Measurements from ENCODE around the gene HAT1. TPM values are rescaled to one million over a fixed set of nuclear protein-coding genes. Genes with fewer than 3 reads are reported as not detected.

The HAT1 gene
- total and polyA plus RNA-seq, 7 experiments from 2014 or later = 22.1 to 74.1 (median 26.8) TPM

- peak overlapping the region in 2 of 9 donors; percentile 1 to 38 for H3K27ac Mint-ChIP-seq
- intact Hi-C loops (cut with micrococcal nuclease) = loop anchor here in 1 of 2 donors (5.0 kb wide), 1 partner anchor 40 kb away; the partner anchor contains the start of gene HAT1
- POLR2A ChIA-PET = no interaction called here
Measured at GRCh38 chr2:171882089-171882769, 40.0 kb upstream of the HAT1 start.

GRCh38 chr2:171883275-171883893 lies 38.9 kb upstream of the HAT1 start:
- ChIA-PET CTCF (no interaction called here), POLR2A (no interaction called here)
- no peaks in the 10 kb centered on the region for H3K27me3 ChIP-seq (ENCODE audit: control insufficient read depth in 2 of 2, insufficient read depth in 2 of 2, low read length in 2 of 2)
- H3K9me3 ChIP-seq (ENCODE audit: control insufficient read depth in 2 of 3, low read length in 3 of 3) = no peaks in the 10 kb centered on the region
- H3K27ac ChIP-seq (ENCODE audit: low read depth, low read length) = no peak overlapping the region
- no peaks in the 10 kb centered on the region for H3K36me3 ChIP-seq (ENCODE audit: control insufficient read depth in 2 of 3, insufficient read depth in 3 of 3, low read length in 3 of 3)
- Mint-ChIP-seq H3K9me3 (no peaks in the 10 kb centered on the region), H3K27me3 (no peaks in the 10 kb centered on the region), H3K4me3 (no peak overlapping the region), H3K36me3 (peaks cover 0 to 18% (median 11%) of the 10 kb centered on the region in 5 donors), H3K4me1 (peaks cover 10 to 45% (median 35%) of the 10 kb centered on the region in 7 donors), H3K27ac (peak overlapping the region in 2 of 9 donors; percentile 36 to 45)
- intact Hi-C loops (cut with micrococcal nuclease) = loop anchor here in 1 of 2 donors (5.0 kb wide), 1 partner anchor 39 kb away; the partner anchor contains the start of gene HAT1
- no peak for DNase-seq
- no peaks in the 10 kb centered on the region for H3K4me1 ChIP-seq (ENCODE audit: control insufficient read depth in 2 of 2, insufficient read depth in 2 of 2, low read length in 2 of 2)
- H3K4me3 ChIP-seq (ENCODE audit: low read length) = no peak overlapping the region
- ATAC-seq = no peak

More at GRCh38 chr2:171882089-171882769, 40.0 kb upstream of the HAT1 start:
- H3K36me3 Mint-ChIP-seq = peaks cover 0 to 19% (median 8%) of the 10 kb centered on the region in 5 donors
- CTCF ChIA-PET = no interaction called here
- Histone ChIP-seq H3K9me3 (ENCODE audit: control insufficient read depth in 2 of 3, low read length in 3 of 3) (no peaks in the 10 kb centered on the region), H3K27ac (ENCODE audit: low read depth, low read length) (no peak overlapping the region), H3K4me3 (ENCODE audit: low read length) (no peak overlapping the region), H3K36me3 (ENCODE audit: control insufficient read depth in 2 of 3, insufficient read depth in 3 of 3, low read length in 3 of 3) (no peaks in the 10 kb centered on the region), H3K4me1 (ENCODE audit: control insufficient read depth in 2 of 2, insufficient read depth in 2 of 2, low read length in 2 of 2) (no peaks in the 10 kb centered on the region), H3K27me3 (ENCODE audit: control insufficient read depth in 2 of 2, insufficient read depth in 2 of 2, low read length in 2 of 2) (no peaks in the 10 kb centered on the region)
- ATAC-seq (no peak), DNase-seq (no peak)
- H3K27me3 Mint-ChIP-seq = no peaks in the 10 kb centered on the region
- H3K4me1 Mint-ChIP-seq = peaks cover 9 to 44% (median 33%) of the 10 kb centered on the region in 7 donors
- no peaks in the 10 kb centered on the region for H3K9me3 Mint-ChIP-seq
- peak overlapping the region in 1 of 10 donors; percentile 38 for H3K4me3 Mint-ChIP-seq

DNA sequence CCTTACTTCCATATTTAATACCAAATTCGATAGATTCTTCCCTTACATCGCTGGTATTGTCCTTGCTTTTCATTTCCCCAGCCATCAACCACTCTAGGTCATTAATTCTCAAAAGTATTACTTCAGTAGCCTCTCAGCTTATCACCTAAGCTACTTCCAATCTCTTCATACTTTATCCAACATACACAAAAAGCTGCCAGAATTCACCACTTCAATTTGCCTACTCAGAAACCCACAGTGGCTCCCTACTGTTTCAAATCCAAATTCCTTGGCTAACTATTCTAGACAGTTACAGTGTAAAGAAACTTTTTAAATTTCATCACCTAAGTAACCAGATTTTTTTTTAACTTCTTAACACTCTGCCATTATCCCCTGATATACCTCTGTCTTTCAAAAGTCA lies 32.9 kb upstream of the HAT1 start:
- DNase-seq = no peak
- POLR2A ChIA-PET = no interaction called here
- intact Hi-C loops (cut with micrococcal nuclease) = no loop called here

GRCh38 chr2:171889808-171890207 lies 32.5 kb upstream of the HAT1 start:
- Mint-ChIP-seq H3K4me1 (peaks cover 35 to 67% (median 58%) of the 10 kb centered on the region in 7 donors), H3K9me3 (no peaks in the 10 kb centered on the region), H3K36me3 (peaks cover 0 to 30% (median 26%) of the 10 kb centered on the region in 5 donors), H3K27me3 (no peaks in the 10 kb centered on the region), H3K27ac (no peak overlapping the region), H3K4me3 (peak overlapping the region in 1 of 10 donors; percentile 6)
- ATAC-seq = no peak
- ChIA-PET CTCF (no interaction called here), POLR2A (no interaction called here)
- no peak for DNase-seq
- Histone ChIP-seq H3K4me3 (ENCODE audit: low read length) (no peak overlapping the region), H3K27ac (ENCODE audit: low read depth, low read length) (no peak overlapping the region), H3K4me1 (ENCODE audit: control insufficient read depth in 2 of 2, insufficient read depth in 2 of 2, low read length in 2 of 2) (peaks cover 11 to 15% of the 10 kb centered on the region in 2 donors), H3K9me3 (ENCODE audit: control insufficient read depth in 2 of 3, low read length in 3 of 3) (no peaks in the 10 kb centered on the region), H3K27me3 (ENCODE audit: control insufficient read depth in 2 of 2, insufficient read depth in 2 of 2, low read length in 2 of 2) (no peaks in the 10 kb centered on the region), H3K36me3 (ENCODE audit: control insufficient read depth in 2 of 3, insufficient read depth in 3 of 3, low read length in 3 of 3) (peaks cover 0 to 3% (median 0%) of the 10 kb centered on the region in 3 experiments)
- intact Hi-C loops (cut with micrococcal nuclease) = loop anchor here (10.0 kb wide), 2 partner anchors 215 to 665 kb away; partner anchors contain the start of genes DLX2 (in 1 of the 2) and PDK1 (in 1 of the 2)

More for the DNA sequence above, 32.9 kb upstream of the HAT1 start:
- ATAC-seq = no peak
- Histone ChIP-seq H3K27me3 (ENCODE audit: control insufficient read depth in 2 of 2, insufficient read depth in 2 of 2, low read length in 2 of 2) (no peaks in the 10 kb centered on the region), H3K9me3 (ENCODE audit: control insufficient read depth in 2 of 3, low read length in 3 of 3) (no peaks in the 10 kb centered on the region), H3K36me3 (ENCODE audit: control insufficient read depth in 2 of 3, insufficient read depth in 3 of 3, low read length in 3 of 3) (peaks cover 0 to 3% (median 0%) of the 10 kb centered on the region in 3 experiments), H3K4me3 (ENCODE audit: low read length) (no peak overlapping the region), H3K27ac (ENCODE audit: low read depth, low read length) (no peak overlapping the region), H3K4me1 (ENCODE audit: control insufficient read depth in 2 of 2, insufficient read depth in 2 of 2, low read length in 2 of 2) (peaks cover 7 to 11% of the 10 kb centered on the region in 2 donors)
- peaks cover 0 to 30% (median 26%) of the 10 kb centered on the region in 5 donors for H3K36me3 Mint-ChIP-seq
- CTCF ChIA-PET = no interaction called here
- H3K9me3 Mint-ChIP-seq = no peaks in the 10 kb centered on the region
- no peaks in the 10 kb centered on the region for H3K27me3 Mint-ChIP-seq
- peaks cover 33 to 63% (median 53%) of the 10 kb centered on the region in 7 donors for H3K4me1 Mint-ChIP-seq
- H3K27ac Mint-ChIP-seq = peak overlapping the region in 1 of 9 donors; percentile 27
- no peak overlapping the region for H3K4me3 Mint-ChIP-seq

- peaks cover 0 to 3% (median 0%) of the 10 kb centered on the region in 3 experiments for H3K36me3 ChIP-seq (ENCODE audit: control insufficient read depth in 2 of 3, insufficient read depth in 3 of 3, low read length in 3 of 3)
- H3K9me3 ChIP-seq (ENCODE audit: control insufficient read depth in 2 of 3, low read length in 3 of 3) = no peaks in the 10 kb centered on the region
- H3K27ac ChIP-seq (ENCODE audit: low read depth, low read length) = peak overlapping the region; percentile 83
- peaks cover 0 to 28% (median 19%) of the 10 kb centered on the region in 5 donors for H3K36me3 Mint-ChIP-seq
- H3K27me3 ChIP-seq (ENCODE audit: control insufficient read depth in 2 of 2, insufficient read depth in 2 of 2, low read length in 2 of 2) = no peaks in the 10 kb centered on the region
- peaks cover 32 to 63% (median 53%) of the 10 kb centered on the region in 7 donors for H3K4me1 Mint-ChIP-seq
- H3K4me1 ChIP-seq (ENCODE audit: control insufficient read depth in 2 of 2, insufficient read depth in 2 of 2, low read length in 2 of 2) = peaks cover 11 to 17% of the 10 kb centered on the region in 2 donors
- peak overlapping the region; percentile 93 to 98 (median 96) for H3K4me3 Mint-ChIP-seq
- H3K27ac Mint-ChIP-seq = peak overlapping the region; percentile 66 to 93 (median 87)
- intact Hi-C loops (cut with micrococcal nuclease) = loop anchor here (2.0 to 10.0 kb wide), 3 partner anchors 107 to 661 kb away; partner anchors contain the start of genes DLX2 (in 1 of the 2) and PDK1 (in 1 of the 2)
- peak overlapping the region; percentile 93 for H3K4me3 ChIP-seq (ENCODE audit: low read length)
- CTCF ChIA-PET = no interaction called here
- POLR2A ChIA-PET = interaction anchor here (0.8 to 2.8 kb wide), 4 partner anchors 13 to 591 kb away, joined by 3 to 20 read pairs (median 3); partner anchors contain the start of gene HAT1
- no peaks in the 10 kb centered on the region for H3K9me3 Mint-ChIP-seq
- DNase-seq (peak in 1 of 9 donors; percentile 2), ATAC-seq (no peak)
- H3K27me3 Mint-ChIP-seq = peaks cover 0 to 6% (median 0%) of the 10 kb centered on the region in 5 donors
Measured at GRCh38 chr2:171893196-171893823, 29.0 kb upstream of the HAT1 start.

Measured in naive thymus-derived CD4-positive, alpha-beta T cell (primary cell).